Mammary epithelial cell (primary cell): ENCODE results near the gene RBMS2.
"Not testable (repeated sequence)": the region's sequence is repeated elsewhere in the genome, so short reads cannot be mapped to it uniquely, and the experiment has no call there.

ENCODE experiments used
- EZH2 ChIP-seq: IDR thresholded peaks from 2 replicates; pipeline ENCODE4 v1.6.1; 2012; ENCODE audit warnings: low read length, inconsistent platforms, borderline replicate concordance
- TF ChIP-seq, protein P1 (sequence below), 2 donors: IDR thresholded peaks in 1 of 2; conservative IDR thresholded peaks in 1 of 2; 2 replicates each; pipeline ENCODE4 v1.5.1; 2011 to 2012; ENCODE audit warnings: inconsistent platforms in 2 of 2, low read length in 2 of 2, mild to moderate bottlenecking in 2 of 2, control low read depth in 1 of 2, low read depth in 1 of 2; ENCODE audit not compliant: insufficient read depth in 1 of 2; ENCODE audit errors: extremely low read depth in 1 of 2

DNA sequence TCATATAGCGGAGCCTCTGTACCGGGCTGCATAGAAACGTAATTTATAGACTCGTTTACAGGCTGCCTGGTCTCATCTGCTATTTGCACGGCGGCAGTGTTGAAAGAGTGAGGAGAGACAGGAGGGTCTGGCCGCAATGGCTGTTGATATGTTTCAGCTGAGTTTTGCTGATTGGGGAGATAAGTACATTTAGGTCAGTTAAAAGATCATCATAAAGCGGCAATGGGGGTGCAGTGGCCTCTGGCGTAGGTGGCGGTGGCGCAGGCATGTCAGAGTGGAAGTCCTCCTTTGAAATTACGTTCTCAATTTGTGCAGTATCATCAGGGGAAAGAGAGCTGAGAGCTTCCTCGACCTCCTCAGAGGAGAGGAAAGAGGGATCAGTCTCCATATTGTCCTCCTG, 21.7 kb upstream of the RBMS2 start:
- TF ChIP-seq, protein P1, sequence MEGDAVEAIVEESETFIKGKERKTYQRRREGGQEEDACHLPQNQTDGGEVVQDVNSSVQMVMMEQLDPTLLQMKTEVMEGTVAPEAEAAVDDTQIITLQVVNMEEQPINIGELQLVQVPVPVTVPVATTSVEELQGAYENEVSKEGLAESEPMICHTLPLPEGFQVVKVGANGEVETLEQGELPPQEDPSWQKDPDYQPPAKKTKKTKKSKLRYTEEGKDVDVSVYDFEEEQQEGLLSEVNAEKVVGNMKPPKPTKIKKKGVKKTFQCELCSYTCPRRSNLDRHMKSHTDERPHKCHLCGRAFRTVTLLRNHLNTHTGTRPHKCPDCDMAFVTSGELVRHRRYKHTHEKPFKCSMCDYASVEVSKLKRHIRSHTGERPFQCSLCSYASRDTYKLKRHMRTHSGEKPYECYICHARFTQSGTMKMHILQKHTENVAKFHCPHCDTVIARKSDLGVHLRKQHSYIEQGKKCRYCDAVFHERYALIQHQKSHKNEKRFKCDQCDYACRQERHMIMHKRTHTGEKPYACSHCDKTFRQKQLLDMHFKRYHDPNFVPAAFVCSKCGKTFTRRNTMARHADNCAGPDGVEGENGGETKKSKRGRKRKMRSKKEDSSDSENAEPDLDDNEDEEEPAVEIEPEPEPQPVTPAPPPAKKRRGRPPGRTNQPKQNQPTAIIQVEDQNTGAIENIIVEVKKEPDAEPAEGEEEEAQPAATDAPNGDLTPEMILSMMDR (conservative IDR thresholded peaks at IDR 0.05 in 1 of 2, IDR thresholded peaks at IDR 0.05 in 1 of 2; ENCODE audit: extremely low read depth in 1 of 2, insufficient read depth in 1 of 2, low read depth in 1 of 2, low read length in 2 of 2): not testable (repeated sequence)
- TF ChIP-seq EZH2: not testable (repeated sequence)
